HEK293T (cell line): ENCODE measurements around the gene UBE2E2.

Experiments
- FOXM1 ChIP-seq: fragments of 450-650 bp; IDR thresholded peaks from 2 replicates; pipeline ENCODE4 v1.6.1; 2017; ENCODE audit warnings: mild to moderate bottlenecking, borderline replicate concordance
- PKNOX1 ChIP-seq: fragments of 450-650 bp; IDR thresholded peaks from 2 replicates; pipeline ENCODE4 v1.6.1; 2016
- SP1 ChIP-seq: fragments of 450-650 bp; IDR thresholded peaks from 2 replicates; pipeline ENCODE4 v1.6.1; 2017

GRCh38 chr3:23459889-23460546 lies 256.9 kb downstream of the UBE2E2 start:
- TF ChIP-seq SP1 (no peak), PKNOX1 (no peak), FOXM1 (no peak)
